Gastrocnemius medialis (tissue), 4 donors: ENCODE data around the gene ZNRD2. TPM values are rescaled to one million over a fixed set of nuclear protein-coding genes. Genes with fewer than 3 reads are reported as not detected.

ENCODE experiments used
- ATAC-seq, 2 donors: fragments of 150-250 bp; one replicate each; pipeline ENCODE4 v1.9.1; 2016
- DNase-seq, 2 donors: peaks; one replicate each; pipeline ENCODE4 v3.0.0-alpha.2; 2019
- H3K27ac ChIP-seq, 4 donors: fragments of 200-600 bp; sonication (generic); 1 replicate in 1 of 4; 2 replicates in 3 of 4; pipeline ENCODE4 v1.5.1; 2016 to 2018; ENCODE audit warnings: mild to moderate bottlenecking in 2 of 4, moderate library complexity in 1 of 4
- H3K27me3 ChIP-seq, 3 donors: fragments of 200-600 bp; sonication (generic) in 2 of 3; 1 replicate in 1 of 3; 2 replicates in 2 of 3; pipeline versions ENCODE4 v1.5.1 to v1.6.0; 2016 to 2019; ENCODE audit warnings: mild to moderate bottlenecking in 1 of 3, moderate library complexity in 1 of 3
- H3K36me3 ChIP-seq, 2 donors: fragments of 200-600 bp; sonication (generic) in 1 of 2; one replicate each; pipeline ENCODE4 v1.5.1; 2017 to 2018
- H3K4me1 ChIP-seq, 2 donors: fragments of 200-600 bp; sonication (generic) in 1 of 2; one replicate each; pipeline ENCODE4 v1.5.1; 2016 to 2017; ENCODE audit warnings: mild to moderate bottlenecking in 2 of 2
- H3K4me3 ChIP-seq, 4 donors: fragments of 200-600 bp; sonication (generic) in 3 of 4; 1 replicate in 1 of 4; 2 replicates in 3 of 4; pipeline ENCODE4 v1.5.1; 2016 to 2019; ENCODE audit warnings: mild to moderate bottlenecking in 2 of 4
- H3K9me3 ChIP-seq, 3 donors: fragments of 200-600 bp; sonication (generic) in 2 of 3; 1 replicate in 1 of 3; 2 replicates in 2 of 3; pipeline ENCODE4 v1.5.1; 2016 to 2019
- POLR2A ChIP-seq, 2 donors: fragments of 450-650 bp; IDR thresholded peaks; one replicate each; pipeline ENCODE4 v1.6.1; 2017; ENCODE audit warnings: antibody characterized with exemption in 2 of 2, mild to moderate bottlenecking in 2 of 2, moderate library complexity in 2 of 2
- in situ Hi-C, 4 donors: fragments of 200-750 bp; cut with MboI; loops; one replicate each; pipeline versions ENCODE4 v1.15.0 to v1.8.0; 2017; ENCODE audit warnings: low sequenced_read_pairs in 4 of 4
- intact Hi-C: fragments of 100-400 bp; cut with DNase I; formaldehyde crosslinking; loops from one replicate; pipeline ENCODE4 v1.15.1; 2023; ENCODE audit warnings: low total_unique reads
- total RNA-seq, 4 donors: library from RNA; depleted of rRNA; stranded (reverse); fragments of >200 nt; gene quantifications; one replicate each; pipeline versions ENCODE4 v1.1.0 to v1.2.3, GENCODE V29; 2016
- TF ChIP-seq, protein P1 (sequence below), 5 experiments: fragments of 450-650 bp in 3 of 5; fragments of 200-600 bp in 2 of 5; sonication (generic) in 2 of 5; IDR thresholded peaks in 4 of 5; conservative IDR thresholded peaks in 1 of 5; 1 replicate in 4 of 5; 2 replicates in 1 of 5; pipeline ENCODE4 v1.5.1; 2016 to 2019; ENCODE audit warnings: antibody characterized with exemption in 5 of 5, mild to moderate bottlenecking in 3 of 5, moderate library complexity in 3 of 5

Gene ZNRD2
- total RNA-seq, 4 donors from 2014 or later: 54.7 to 99.4 (median 75.3) TPM

DNA sequence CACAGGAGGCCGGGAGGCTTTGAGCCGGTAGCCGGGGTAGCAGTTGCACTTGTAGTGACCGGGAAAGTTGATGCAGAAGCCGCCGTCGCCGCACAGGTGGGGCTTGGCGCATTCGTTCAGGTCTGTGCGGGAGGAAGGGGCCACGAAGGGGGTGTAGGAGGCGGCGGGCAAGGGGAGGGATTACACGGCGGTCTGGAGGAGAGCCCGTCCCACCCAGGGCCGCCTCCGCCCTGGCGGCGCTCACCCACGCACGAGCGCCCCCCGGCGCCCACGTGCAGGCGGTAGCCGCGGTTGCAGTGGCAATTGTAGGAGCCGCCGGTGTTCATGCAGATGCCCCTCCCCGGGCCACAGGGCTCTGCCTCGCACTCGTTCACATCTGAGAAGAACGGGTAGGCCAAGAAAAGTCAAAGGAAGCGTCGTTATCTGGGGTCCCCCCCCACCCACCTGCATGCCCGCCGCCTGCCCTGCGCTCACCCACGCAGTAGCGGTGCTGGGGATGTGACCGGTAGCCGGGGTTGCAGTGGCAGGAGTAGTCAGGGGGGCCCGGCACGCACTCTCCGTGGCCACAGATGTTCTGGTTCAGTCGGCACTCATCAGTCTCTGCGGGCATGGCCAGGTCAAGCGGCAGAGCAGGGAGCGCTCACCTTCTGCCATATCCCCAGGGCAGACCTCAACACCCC, 22.7 kb upstream of the ZNRD2 start:
- H3K4me3 ChIP-seq: no peak overlapping the region
- H3K27me3 ChIP-seq: no peaks in the 10 kb centered on the region
- H3K36me3 ChIP-seq: peaks cover 0 to 6% of the 10 kb centered on the region in 2 donors
- H3K4me1 ChIP-seq: peaks cover 0 to 3% of the 10 kb centered on the region in 2 donors
- TF ChIP-seq, protein P1, sequence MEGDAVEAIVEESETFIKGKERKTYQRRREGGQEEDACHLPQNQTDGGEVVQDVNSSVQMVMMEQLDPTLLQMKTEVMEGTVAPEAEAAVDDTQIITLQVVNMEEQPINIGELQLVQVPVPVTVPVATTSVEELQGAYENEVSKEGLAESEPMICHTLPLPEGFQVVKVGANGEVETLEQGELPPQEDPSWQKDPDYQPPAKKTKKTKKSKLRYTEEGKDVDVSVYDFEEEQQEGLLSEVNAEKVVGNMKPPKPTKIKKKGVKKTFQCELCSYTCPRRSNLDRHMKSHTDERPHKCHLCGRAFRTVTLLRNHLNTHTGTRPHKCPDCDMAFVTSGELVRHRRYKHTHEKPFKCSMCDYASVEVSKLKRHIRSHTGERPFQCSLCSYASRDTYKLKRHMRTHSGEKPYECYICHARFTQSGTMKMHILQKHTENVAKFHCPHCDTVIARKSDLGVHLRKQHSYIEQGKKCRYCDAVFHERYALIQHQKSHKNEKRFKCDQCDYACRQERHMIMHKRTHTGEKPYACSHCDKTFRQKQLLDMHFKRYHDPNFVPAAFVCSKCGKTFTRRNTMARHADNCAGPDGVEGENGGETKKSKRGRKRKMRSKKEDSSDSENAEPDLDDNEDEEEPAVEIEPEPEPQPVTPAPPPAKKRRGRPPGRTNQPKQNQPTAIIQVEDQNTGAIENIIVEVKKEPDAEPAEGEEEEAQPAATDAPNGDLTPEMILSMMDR (IDR thresholded peaks at IDR 0.05 in 4 of 5, conservative IDR thresholded peaks at IDR 0.05 in 1 of 5): no peak
- no peak for TF ChIP-seq POLR2A (IDR thresholded peaks at IDR 0.05)
- in situ Hi-C loops (no loop called here), intact Hi-C loops (no loop called here)
- DNase-seq (no peak), ATAC-seq (no peak)
- H3K9me3 ChIP-seq: no peaks in the 10 kb centered on the region
- no peak overlapping the region for H3K27ac ChIP-seq

DNA sequence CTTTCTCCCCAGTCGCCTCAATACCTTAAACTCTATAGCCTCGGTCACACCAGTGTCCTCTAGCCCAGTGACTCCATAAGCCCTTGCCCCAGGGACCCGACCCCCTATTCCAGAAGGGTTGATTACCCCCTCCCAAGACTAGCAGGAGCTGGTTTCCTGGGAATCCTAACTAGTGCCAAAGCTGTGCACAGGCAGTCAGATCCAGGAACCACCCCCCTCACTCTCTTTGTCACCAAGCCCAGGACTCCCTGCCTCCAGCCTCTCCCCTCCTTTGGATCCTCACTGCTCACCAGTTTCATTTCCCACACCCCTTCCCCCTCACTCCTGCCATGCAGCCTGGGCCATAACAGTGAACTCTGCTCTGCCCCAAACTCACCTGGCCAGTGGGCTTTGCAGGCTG, 21.9 kb upstream of the ZNRD2 start:
- intact Hi-C loops (no loop called here), in situ Hi-C loops (no loop called here)
- no peak overlapping the region for H3K27ac ChIP-seq
- peaks cover 0 to 3% of the 10 kb centered on the region in 2 donors for H3K4me1 ChIP-seq
- H3K27me3 ChIP-seq: no peaks in the 10 kb centered on the region
- peaks cover 0 to 6% of the 10 kb centered on the region in 2 donors for H3K36me3 ChIP-seq
- no peak overlapping the region for H3K4me3 ChIP-seq
- ATAC-seq (no peak), DNase-seq (no peak)
- TF ChIP-seq POLR2A (IDR thresholded peaks at IDR 0.05): no peak
- TF ChIP-seq, protein P1 (IDR thresholded peaks at IDR 0.05 in 4 of 5, conservative IDR thresholded peaks at IDR 0.05 in 1 of 5): no peak
- no peaks in the 10 kb centered on the region for H3K9me3 ChIP-seq

DNA sequence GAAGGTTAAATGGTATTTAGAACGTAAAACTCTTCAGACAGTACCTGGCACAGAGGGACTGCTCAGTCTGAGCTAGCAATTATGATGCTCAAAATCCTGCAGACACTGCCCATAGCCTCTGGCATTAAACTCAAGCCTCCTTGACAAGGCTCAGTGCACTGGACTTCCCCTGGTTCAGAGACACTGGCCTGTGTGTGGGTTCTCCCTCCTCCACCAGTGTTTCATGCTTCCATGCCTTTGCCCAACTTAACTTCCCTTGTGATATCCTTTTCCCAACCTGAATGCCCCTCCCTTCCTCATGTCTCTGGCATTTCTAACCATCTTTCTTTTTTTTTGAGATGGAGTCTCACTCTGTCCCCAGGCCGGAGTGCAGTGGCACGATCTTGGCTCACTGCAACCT, 21.2 kb upstream of the ZNRD2 start:
- Histone ChIP-seq H3K27me3 (no peaks in the 10 kb centered on the region), H3K4me1 (peaks cover 0 to 3% of the 10 kb centered on the region in 2 donors), H3K4me3 (no peak overlapping the region), H3K36me3 (peaks cover 0 to 6% of the 10 kb centered on the region in 2 donors), H3K27ac (no peak overlapping the region), H3K9me3 (no peaks in the 10 kb centered on the region)
- TF ChIP-seq, protein P1 (IDR thresholded peaks at IDR 0.05 in 4 of 5, conservative IDR thresholded peaks at IDR 0.05 in 1 of 5): no peak
- no peak for TF ChIP-seq POLR2A (IDR thresholded peaks at IDR 0.05)
- in situ Hi-C loops: no loop called here
- DNase-seq: no peak
- intact Hi-C loops: no loop called here
- no peak for ATAC-seq

DNA sequence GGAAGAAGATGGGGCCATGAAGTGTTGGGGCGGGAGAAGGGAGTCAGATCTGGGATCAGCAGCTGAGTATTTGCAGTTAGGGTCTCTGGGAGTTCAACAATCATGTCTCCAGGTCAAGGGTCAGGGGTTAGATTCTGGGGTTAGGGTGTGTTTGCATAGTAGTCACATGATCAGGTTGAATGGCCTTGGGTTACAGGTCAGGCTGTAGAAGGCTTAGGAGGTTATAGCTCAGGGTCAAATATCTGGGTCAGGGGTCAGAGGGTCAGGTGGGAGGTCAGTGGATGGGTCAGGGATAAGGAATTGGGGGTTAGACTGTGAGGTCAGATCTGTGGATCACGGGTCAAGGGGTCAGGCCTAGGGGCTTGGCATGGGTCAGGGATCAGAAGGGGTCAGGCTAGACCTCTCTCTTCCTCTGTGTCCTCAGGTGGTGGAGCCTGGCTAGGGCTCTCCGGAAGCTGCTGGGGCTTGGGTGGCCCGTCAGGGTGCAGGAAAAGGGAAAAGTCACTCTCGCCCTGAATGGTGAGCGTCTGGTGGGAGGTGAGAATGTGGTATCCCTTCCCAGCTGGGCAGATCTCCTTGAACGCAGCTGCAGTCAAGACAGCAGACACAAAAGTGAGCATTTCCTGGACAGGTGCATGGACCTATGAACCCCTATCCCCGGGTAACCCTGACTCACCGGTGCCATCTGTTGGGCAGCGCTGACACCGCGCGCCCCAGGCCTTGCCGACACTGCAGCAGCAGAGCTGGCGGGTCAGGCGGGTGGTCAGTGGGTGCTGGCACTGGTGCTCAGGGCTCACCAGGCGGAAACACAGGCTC, 18.5 kb upstream of the ZNRD2 start:
- Histone ChIP-seq H3K4me1 (peaks cover 19% of the 10 kb centered on the region in 2 donors), H3K4me3 (no peak overlapping the region), H3K27ac (peak overlapping the region in 2 of 4 donors; percentile 33 to 43), H3K36me3 (peaks cover 0 to 6% of the 10 kb centered on the region in 2 donors), H3K9me3 (no peaks in the 10 kb centered on the region), H3K27me3 (no peaks in the 10 kb centered on the region)
- ATAC-seq (peak; percentile 56 to 59), DNase-seq (peak in 1 of 2 donors; percentile 58)
- no peak for TF ChIP-seq POLR2A (IDR thresholded peaks at IDR 0.05)
- TF ChIP-seq, protein P1 (IDR thresholded peaks at IDR 0.05 in 4 of 5, conservative IDR thresholded peaks at IDR 0.05 in 1 of 5): peak in 4 of 5 experiments; percentile 6 to 48 (median 36)
- intact Hi-C loops (no loop called here), in situ Hi-C loops (no loop called here)
